Retinal pigment epithelial cell (primary cell): ENCODE results near the gene XG.
"Not testable (repeated sequence)": the region's sequence is repeated elsewhere in the genome, so short reads cannot be mapped to it uniquely, and the experiment has no call there.

Source experiments
- DNase-seq: peaks from one replicate; pipeline ENCODE4 v3.0.0-alpha.2; 2010; ENCODE audit warnings: low read depth
- H3K4me3 ChIP-seq: 2 replicates; pipeline ENCODE4 v1.5.1; 2011; ENCODE audit warnings: mild to moderate bottlenecking, low read length, control low read depth, moderate library complexity
- CTCF ChIP-seq: conservative IDR thresholded peaks from 2 replicates; pipeline ENCODE4 v1.5.1; 2011; ENCODE audit warnings: low read depth, low read length, control low read depth, inconsistent platforms

XG gene

GRCh38 chrX:2717312-2717711, 34.5 kb upstream of the XG start:
- no peak overlapping the region for H3K4me3 ChIP-seq
- DNase-seq, result no peak
- no peak for TF ChIP-seq CTCF

- H3K4me3 ChIP-seq, result no peak overlapping the region
- DNase-seq, result no peak
- no peak for TF ChIP-seq CTCF
These were observed 33.0 kb upstream of the XG start for GRCh38 chrX:2718821-2719220.

- no peak for TF ChIP-seq CTCF
- DNase-seq, result no peak
- H3K4me3 ChIP-seq, result no peak overlapping the region
These were observed 31.9 kb upstream of the XG start for GRCh38 chrX:2719774-2720447.

GRCh38 chrX:2723286-2723879, 28.5 kb upstream of the XG start:
- no peak for TF ChIP-seq CTCF

GRCh38 chrX:2727264-2727663, 24.6 kb upstream of the XG start:
- peak; percentile 39 for DNase-seq
- not testable (repeated sequence) for H3K4me3 ChIP-seq

More at GRCh38 chrX:2723286-2723879, 28.5 kb upstream of the XG start:
- DNase-seq, result no peak
- no peak overlapping the region for H3K4me3 ChIP-seq

GRCh38 chrX:2732076-2732475, 19.8 kb upstream of the XG start:
- no peak for DNase-seq
- TF ChIP-seq CTCF, result no peak
- H3K4me3 ChIP-seq, result no peak overlapping the region

GRCh38 chrX:2732649-2733048, 19.2 kb upstream of the XG start:
- no peak for TF ChIP-seq CTCF

More at GRCh38 chrX:2732649-2733048, 19.2 kb upstream of the XG start:
- DNase-seq, result no peak
- H3K4me3 ChIP-seq, result no peak overlapping the region
